Measurements from ENCODE around the gene PIEZO1. TPM values are rescaled to one million over a fixed set of nuclear protein-coding genes. Genes with fewer than 3 reads are reported as not detected.

PIEZO1 gene
- total and polyA plus RNA-seq, 2 donors (not counting 3 experiments of a cell fraction or from before 2014, with no cell fraction given) = 298 to 322 TPM

DNA sequence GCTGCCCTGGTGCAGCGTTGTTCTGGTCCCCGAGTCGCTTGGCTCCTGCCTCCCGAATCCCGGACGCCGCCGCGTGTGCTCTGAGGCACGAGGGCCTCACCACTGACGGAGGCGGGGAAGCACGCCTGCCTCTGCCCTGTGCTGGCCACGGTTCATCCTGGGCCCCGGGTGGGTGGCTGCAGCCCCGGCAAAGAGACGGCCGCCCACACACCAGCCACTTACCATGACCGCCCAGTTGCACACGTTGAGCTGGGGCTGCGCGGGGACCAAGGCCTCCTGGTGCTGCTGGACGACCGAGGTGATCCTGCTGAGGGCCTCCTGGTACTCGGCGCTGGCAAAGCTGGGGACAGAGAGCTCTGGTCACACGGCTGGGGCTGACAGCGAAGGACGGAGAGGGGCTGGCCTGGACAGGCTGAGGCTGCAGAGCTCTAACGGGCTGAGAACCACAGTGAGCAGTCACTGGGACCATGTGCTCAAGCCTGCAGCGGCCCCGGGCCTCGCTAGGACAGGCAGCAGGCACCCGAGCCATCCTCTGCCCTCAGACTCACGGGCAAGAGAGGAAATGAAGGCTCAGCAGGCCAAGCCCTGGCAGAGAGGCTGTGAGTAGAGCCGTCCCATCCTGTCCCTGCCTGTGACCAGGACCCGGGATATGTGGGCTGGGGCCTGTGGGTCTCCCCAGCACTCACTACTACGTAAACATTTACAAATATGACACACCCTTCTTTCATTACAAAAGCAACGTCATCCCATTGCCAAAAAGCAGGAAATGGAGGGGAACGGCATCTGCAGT lies 33.0 kb upstream of the PIEZO1 start:
- Histone ChIP-seq H3K4me3 (replicated peaks in 1 of 3; ENCODE audit: insufficient read depth in 1 of 3, low read depth in 1 of 3, low read length in 3 of 3) (no peak overlapping the region), H4K20me1 (replicated peaks; ENCODE audit: control insufficient read depth, extremely low read depth, insufficient read depth, low read length) (no peaks in the 10 kb centered on the region), H3K4me1 (ENCODE audit: control insufficient read depth, extremely low read depth, insufficient read depth, low read length) (no peaks in the 10 kb centered on the region), H3K27me3 (ENCODE audit: control insufficient read depth in 2 of 2, insufficient read depth in 2 of 2, low read length in 2 of 2) (no peaks in the 10 kb centered on the region), H3K27ac (ENCODE audit: insufficient read depth, low read depth, low read length) (no peak overlapping the region), H2AFZ (ENCODE audit: low read depth, low read length) (no peak overlapping the region), H3K9me3 (replicated peaks; ENCODE audit: control insufficient read depth, insufficient read depth, low read length) (no peaks in the 10 kb centered on the region), H3K9me1 (replicated peaks; ENCODE audit: control insufficient read depth, extremely low read depth, insufficient read depth, low read length) (no peaks in the 10 kb centered on the region), H3K36me3 (ENCODE audit: control insufficient read depth in 2 of 2, extremely low read depth in 1 of 2, insufficient read depth in 2 of 2, low read length in 2 of 2) (peaks cover 0 to 3% of the 10 kb centered on the region in 2 experiments), H3K79me2 (ENCODE audit: control insufficient read depth, insufficient read depth, low read length) (no peaks in the 10 kb centered on the region), H3K4me2 (ENCODE audit: insufficient read depth, low read length) (no peak overlapping the region), H3K9ac (replicated peaks; ENCODE audit: extremely low read depth, insufficient read depth, low read length) (no peak overlapping the region)
- no peak for FAIRE-seq
- dilution Hi-C loops (cut with MboI; ENCODE audit: extremely low pct_ligation_motif_present, low sequenced_read_pairs) = no loop called here
- CTCF ChIA-PET = interaction anchor here (0.8 to 2.5 kb wide), 2 partner anchors 40 to 349 kb away, joined by 3 to 11 read pairs; no protein-coding TSS in a partner anchor
- POLR2A ChIA-PET = no interaction called here
- intact Hi-C loops (cut with micrococcal nuclease) = no loop called here
- TF ChIP-seq, protein P1, sequence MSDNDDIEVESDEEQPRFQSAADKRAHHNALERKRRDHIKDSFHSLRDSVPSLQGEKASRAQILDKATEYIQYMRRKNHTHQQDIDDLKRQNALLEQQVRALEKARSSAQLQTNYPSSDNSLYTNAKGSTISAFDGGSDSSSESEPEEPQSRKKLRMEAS (IDR thresholded peaks at IDR 0.05; ENCODE audit: insufficient read depth, insufficient read length) = no peak
- no peak for TF ChIP-seq GATA2 (IDR thresholded peaks at IDR 0.05; ENCODE audit: insufficient read depth, insufficient read length, low read depth, low read length)
- TF ChIP-seq POLR2AphosphoS5 (IDR thresholded peaks at IDR 0.05; ENCODE audit: insufficient read depth, low read depth, low read length) = no peak
- no peak for TF ChIP-seq FOS (IDR thresholded peaks at IDR 0.05; ENCODE audit: borderline replicate concordance, insufficient read depth, low read length)
- TF ChIP-seq MYC (IDR thresholded peaks at IDR 0.05; ENCODE audit: low read depth, low read length) = no peak
- no peak for TF ChIP-seq EZH2 (IDR thresholded peaks at IDR 0.05; ENCODE audit: borderline replicate concordance, low read depth, low read length, severe bottlenecking)
- TF ChIP-seq CTCF (IDR thresholded peaks at IDR 0.05; ENCODE audit: extremely low read depth in 1 of 2, insufficient read depth in 1 of 2, low read depth in 1 of 2, low read length in 2 of 2) = no peak
- no peak for TF ChIP-seq JUN (IDR thresholded peaks at IDR 0.05; ENCODE audit: borderline replicate concordance, insufficient read depth, insufficient read length, low read depth)
- no peak for TF ChIP-seq POLR2A (IDR thresholded peaks at IDR 0.05; ENCODE audit: low read depth, low read length)
- DNase-seq (ENCODE audit: low read depth, low spot score) = no peak
- BruUV-seq (replicated peaks) = no TSS peak
